ENCODE data around the gene SORBS1. TPM values are rescaled to one million over a fixed set of nuclear protein-coding genes. Genes with fewer than 3 reads are reported as not detected.
A peak's percentile ranks its signal among the peaks of the same experiment; 100 is the strongest.

SORBS1 gene
- polyA plus RNA-seq, 4 donors: 30.8 to 46.7 (median 31.8) TPM

DNA sequence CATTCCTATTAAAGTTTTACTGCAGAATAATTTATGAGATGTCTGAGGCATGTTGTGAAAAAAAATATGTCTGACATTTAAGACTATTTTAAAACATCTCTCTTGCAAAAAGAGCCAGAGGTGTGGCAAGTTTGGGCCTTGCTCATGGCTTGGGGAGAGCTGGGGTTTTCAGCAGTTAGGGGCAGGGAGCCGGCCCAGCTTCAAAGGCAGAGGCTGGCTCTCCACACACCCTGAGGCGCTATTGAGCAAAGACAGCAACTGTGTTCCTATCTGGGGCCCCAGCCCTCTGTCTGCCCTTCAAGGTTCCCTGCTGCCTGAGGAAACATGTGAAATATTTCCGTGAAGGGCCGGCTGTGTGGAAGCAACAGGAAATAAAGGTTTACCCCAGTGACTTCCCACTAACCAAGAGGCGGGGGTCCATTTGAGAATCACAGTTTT lies 94.0 kb downstream of the SORBS1 start:
- DNase-seq (ENCODE audit: low read depth in 4 of 4, low spot score in 3 of 4): no peak

DNA sequence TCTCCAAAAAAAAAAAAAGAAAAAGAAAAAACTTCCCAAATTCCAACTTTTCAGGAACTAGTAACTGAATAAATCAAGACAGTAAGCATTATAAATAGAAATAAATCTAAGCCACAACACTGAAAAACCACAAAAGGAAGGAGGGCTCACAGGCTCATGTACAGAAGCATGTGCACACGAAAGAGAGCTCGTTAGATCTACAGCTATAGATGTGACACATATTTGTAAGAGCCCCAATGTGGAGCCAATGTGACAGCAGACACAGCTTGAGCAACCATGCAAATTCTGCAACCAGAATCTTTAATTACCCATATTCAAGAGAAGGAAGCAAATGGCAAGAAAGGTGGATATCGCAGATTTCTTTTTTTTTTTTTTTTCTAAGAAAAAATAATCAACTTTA lies 94.7 kb downstream of the SORBS1 start:
- no peak for DNase-seq (ENCODE audit: low read depth in 4 of 4, low spot score in 3 of 4)

DNA sequence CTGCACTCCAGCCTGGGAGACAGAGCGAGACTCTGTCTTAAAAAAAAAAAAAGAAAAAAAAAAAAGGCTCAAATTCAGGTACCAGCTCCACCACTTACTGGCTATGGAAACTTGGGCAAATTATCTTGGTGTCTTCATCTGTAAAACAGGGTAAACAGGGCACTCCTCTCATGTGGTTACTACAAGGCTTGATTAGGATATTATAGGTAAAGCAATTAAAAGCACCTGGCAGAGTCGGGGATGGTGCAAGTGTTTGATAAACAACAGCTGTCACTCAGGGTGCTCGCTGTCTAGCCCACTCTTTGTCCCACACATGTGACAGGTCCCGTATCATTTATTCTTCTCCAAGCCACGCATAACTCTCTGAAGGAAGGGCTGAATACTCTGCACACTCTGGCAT lies 96.9 kb downstream of the SORBS1 start:
- no peak for DNase-seq (ENCODE audit: low read depth in 4 of 4, low spot score in 3 of 4)

DNA sequence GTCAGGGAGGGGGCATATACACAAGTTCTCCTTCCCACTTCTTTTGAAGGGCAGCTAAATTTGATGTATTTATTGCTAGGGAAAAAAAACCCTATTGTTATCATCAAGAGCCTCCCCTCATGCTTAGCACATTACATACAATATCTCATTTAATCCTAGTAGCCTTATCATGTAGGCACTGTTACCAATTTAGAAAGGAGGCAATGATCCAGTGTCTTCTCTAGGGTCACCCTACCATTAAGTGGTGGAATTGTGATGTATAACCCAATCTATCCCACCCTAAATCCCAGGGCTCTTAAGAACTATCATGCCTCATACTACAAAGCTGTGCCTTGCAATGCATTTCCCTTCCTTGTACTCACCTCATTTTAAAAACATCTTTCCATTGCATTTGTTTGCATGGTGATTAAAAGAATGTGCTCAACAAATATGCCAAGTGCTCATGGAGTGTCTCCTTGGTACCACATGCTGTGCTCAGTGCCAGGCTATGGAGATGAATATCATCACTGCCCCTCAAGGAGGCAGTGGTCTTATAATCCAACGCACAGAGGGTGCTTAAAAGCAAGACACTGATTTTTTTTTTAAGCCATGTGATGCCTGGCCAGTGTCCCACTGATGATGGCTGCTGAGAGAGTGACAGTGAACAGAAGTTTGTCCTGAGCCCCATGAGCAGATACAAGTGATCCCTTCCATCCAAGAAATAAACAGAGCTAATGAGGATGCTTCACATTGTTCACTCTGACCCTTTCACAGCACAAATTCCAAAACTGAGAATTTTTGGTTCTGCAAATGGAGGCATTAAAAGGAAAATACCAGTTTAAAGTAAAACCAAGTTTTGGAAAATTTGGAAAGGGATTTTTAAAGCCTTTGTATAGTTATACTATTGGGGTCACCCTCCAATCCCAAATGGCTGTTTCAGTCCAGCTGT lies 98.2 kb downstream of the SORBS1 start:
- DNase-seq (ENCODE audit: low read depth in 4 of 4, low spot score in 3 of 4): no peak

DNA sequence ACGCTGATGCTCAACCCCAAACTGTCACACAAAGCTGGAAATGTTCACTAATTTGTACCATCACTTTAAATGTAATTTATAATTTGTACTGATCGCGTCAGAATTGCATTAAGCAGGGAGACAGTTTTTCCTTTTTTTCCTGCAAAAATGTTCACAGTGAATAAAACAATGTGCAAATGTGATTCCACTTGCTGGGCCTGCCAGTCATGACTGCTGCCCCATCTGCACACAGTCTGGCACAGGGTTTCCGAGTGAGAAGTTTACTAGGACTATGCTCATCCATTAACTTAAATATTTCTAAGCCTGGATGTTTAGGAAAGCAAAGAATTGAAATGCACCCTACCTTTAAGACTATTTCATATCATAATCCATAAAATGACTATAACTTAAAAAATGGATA lies 99.6 kb downstream of the SORBS1 start:
- no peak for DNase-seq (ENCODE audit: low read depth in 4 of 4, low spot score in 3 of 4)

DNA sequence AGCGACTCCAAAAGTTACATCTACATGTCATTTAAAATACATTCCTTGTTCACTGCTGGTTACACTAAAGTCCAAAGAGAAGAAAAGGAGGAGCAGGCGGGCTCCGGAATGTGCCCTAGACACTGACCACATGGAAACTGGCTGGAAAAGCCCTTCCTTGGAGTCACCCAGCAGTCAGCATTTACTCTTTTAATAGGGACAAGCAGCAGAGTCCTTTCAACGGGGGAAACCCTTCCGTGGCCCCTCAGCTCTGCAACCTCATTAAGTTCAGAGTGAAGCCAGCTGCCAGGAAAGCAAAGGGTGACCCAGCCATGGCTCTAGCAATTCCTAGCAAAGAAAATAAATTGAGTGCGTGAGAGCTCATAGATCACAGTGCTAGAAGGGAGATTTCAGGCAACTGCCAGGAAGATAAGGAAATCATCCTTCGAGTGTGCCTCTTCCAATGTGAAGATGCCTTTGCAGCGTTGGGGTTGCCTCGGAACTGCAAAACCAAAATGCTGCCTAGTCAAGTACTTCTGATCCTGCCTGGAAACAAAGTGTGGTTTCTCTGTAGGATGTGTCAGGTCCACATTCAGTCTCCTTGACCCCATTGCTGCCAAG lies 101.6 kb downstream of the SORBS1 start:
- peak; percentile 74 to 81 (median 78) for DNase-seq (ENCODE audit: low read depth in 4 of 4, low spot score in 3 of 4)

DNA sequence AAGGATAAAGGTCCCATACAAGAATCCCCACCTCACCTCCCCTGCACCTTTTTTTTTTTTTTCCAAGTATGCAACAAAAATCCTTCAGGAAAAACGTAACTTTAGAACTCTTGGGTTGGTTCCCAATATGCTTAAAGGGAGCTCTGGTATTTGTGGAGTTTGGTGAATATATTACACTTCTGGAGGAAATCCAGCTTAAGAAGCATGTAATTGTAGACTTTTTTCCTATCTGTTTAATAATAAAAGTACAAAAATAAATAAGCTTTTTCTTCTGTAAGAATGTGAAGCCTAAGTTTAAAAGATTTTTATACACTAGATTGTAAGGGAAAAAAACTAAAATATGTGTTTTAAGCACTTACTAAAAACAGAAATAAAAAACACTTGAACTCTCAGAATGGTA lies 102.3 kb downstream of the SORBS1 start:
- no peak for DNase-seq (ENCODE audit: low read depth in 4 of 4, low spot score in 3 of 4)

DNA sequence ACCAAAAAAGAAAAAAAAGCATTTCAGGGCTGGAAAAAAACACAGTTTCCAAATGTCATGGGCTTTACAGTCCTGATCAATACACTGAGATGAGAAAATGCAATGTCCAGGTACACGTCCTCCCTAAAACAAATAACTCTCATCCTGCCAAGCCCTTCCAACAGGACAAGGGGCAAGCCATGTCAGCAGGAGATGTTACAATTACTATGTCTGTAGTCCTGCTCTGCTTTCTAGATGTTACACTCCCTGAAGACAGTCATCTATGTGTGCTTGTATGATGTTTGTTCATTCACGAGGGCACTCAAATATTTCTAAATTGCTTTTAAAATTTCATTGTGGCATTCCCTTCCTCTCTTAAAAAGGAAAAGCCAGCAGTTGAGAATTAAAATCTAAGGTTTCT lies 103.2 kb downstream of the SORBS1 start:
- DNase-seq (ENCODE audit: low read depth in 4 of 4, low spot score in 3 of 4): no peak

DNA sequence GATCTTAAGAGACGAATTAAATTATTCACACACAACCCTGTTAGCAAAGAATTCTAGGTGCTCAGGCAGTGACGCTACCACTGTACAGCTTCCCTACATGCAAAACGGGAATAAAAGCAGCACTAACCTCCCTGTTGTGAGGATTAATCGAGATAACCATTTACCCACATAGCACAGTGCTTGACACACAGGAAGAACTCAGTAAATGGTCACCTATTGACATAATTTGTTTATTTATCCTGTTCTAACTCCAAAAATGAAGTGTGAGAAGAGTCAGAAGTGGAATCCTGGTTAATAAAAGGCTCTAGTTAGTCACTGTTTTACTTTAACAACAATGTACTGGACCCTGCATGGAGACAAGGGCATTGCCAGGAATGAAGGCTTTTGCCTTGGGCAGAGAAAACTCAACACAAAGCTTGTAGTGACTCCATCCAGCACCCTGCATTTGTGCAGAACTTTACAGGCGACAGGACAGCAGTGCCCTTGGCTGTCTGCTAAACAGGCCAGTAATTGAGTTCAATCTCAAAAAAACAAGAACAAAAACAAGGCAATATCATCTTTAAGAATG lies 103.8 kb downstream of the SORBS1 start:
- no peak for DNase-seq (ENCODE audit: low read depth in 4 of 4, low spot score in 3 of 4)

DNA sequence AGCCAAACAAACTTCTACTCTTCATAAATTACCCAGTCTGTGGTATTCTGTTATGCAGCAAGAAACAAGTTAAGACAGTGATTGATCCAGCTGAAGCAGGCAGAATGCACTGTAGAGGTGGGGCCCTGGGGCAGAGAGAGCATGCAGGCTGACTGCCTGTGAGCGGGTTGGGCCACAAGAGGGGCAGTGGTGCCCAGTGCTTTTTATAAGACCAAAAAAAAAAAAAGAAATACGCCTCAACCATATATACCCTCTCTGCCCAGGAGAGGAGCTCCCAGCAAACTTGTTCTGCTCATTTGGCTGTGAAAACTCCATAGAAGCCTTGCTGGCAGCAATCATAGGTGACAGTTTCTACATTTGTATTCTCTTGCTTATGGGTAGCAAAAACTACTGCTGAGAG lies 104.7 kb downstream of the SORBS1 start:
- DNase-seq (ENCODE audit: low read depth in 4 of 4, low spot score in 3 of 4): no peak

DNA sequence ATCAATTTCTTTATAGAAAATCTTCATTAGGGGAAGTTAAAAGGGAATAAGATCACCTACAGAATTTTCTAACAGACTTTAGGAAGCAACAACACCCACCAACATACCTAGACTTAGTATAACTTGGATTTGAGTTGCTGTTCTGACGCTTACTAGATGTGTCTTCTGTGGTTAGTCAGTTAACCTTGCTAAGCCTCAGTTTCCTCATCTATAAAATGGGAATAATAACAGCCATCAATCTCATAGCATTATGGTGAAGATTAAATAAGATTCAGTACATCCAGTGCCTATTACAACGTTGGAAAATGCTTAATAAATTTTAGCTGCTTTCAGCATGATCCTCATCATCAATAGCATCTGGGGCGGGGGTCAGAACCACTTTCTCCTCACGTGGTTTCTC lies 106.2 kb downstream of the SORBS1 start:
- no peak for DNase-seq (ENCODE audit: low read depth in 4 of 4, low spot score in 3 of 4)

DNA sequence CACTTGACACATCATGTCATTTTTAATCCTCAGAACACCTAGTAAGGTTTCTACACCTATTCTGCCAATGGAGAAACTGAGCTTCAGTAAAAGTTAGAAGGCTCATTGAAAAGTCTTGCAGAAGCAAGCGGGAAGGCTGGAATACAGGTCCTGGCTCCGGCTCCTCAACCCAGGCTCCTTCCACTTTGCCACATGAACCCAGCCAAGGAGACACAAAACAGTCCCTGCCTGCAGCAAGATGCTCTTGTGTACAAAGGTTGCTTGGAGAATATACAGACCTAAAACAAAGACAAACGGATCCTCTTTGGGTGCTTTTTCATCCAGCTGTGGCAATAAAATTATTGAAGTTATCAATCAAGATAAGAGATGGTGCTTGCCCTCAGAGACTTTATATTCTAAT lies 106.8 kb downstream of the SORBS1 start:
- no peak for DNase-seq (ENCODE audit: low read depth in 4 of 4, low spot score in 3 of 4)

DNA sequence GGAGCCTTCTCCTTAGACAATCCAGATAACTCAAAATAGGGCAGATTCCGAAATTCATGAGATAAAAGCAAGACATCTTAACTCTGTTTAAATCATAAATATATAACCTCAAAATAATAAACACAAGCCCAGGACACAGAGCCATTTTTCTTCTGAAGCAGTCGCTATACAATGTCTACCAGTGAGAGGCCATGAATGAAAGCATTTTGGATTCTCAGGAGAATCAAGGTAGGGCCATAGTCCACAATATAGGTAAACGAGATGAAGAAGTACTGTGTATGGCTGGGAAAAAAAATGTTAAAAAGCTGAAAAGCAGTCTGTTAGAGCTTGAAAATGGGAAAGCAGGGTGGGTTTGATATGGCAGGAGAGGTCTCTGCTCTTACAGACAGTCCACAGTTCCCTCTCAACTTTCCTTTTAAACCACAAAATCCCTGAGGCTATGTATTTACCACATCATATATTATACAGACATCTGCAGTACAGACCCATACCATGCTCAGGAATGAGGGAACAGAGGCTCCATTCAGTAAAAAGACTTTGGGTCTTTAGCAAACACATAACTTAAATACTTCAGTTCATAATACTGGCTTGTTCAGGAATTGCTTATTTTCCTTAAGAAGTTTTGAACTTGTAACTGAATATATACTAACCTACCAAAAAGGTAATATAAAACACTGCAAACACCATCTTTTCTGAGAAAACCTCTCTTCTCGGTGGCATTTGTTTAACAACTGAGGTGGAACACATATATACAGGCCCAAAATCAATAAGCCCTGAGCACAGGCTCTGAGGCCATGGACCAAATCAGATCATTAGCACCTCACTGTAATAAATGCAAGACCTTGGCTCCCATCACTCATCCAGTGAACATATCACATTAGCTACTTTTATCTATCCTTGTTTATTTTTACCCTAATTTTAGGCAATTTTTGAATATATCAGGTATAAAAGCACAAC lies 109.3 kb downstream of the SORBS1 start:
- DNase-seq (ENCODE audit: low read depth in 4 of 4, low spot score in 3 of 4): no peak

DNA sequence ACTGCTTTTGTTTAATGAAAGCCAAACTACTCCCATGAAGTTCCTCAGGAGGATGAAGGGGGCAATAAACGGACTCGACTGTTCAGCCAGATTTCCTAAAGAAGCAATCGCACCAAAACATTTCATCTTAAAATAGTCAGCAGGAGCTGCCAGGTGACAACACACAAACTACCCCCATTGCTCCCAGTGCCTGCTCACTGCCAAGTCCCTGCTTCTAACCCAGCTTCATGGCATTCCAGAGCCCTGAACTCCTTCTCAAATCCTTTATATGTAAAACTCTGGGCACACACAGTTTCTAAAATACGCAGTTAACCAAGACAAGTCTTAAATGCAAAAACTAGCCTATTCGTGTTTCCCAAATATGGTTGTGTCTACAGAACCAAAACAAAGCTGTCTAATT lies 110.0 kb downstream of the SORBS1 start:
- DNase-seq (ENCODE audit: low read depth in 4 of 4, low spot score in 3 of 4): no peak

DNA sequence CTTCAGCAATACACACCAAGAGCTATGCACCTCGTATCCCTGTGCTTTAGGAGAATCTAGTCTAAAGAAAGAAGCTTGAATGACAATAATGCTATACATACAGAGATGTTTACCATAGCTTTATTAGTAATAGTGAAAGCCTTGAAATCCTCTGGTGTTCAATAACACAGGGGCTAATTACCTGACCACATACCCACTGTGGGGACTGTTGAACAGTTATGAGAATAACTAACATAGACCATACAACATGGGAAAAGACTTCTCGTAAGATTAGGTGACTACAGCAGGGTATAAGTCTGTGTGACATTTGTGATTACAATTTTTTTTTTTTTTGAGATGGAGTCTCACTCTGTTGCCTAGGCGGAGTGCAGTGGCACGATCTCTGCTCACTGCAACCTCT lies 111.0 kb downstream of the SORBS1 start:
- no peak for DNase-seq (ENCODE audit: low read depth in 4 of 4, low spot score in 3 of 4)

DNA sequence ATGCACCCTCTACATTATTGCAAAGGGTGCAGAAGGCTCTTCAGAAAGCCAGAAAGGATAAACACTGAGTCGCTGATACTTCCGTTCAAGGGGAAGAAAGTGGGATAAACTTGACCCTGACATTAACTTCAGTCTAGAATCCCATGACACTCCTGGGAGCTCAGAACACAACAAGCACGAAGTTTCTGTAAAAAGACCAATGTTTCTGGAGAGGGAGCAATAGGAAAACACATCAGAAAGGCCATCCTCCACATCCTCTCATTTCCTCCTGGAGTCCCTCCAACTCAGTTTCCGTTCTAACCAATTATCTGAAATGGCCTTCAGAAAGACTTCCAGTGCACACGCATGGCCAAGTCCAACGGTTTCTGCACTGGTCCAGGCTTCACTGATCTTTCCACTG lies 113.5 kb downstream of the SORBS1 start:
- DNase-seq (ENCODE audit: low read depth in 4 of 4, low spot score in 3 of 4): peak in 2 of 4 donors; percentile 62 to 66

DNA sequence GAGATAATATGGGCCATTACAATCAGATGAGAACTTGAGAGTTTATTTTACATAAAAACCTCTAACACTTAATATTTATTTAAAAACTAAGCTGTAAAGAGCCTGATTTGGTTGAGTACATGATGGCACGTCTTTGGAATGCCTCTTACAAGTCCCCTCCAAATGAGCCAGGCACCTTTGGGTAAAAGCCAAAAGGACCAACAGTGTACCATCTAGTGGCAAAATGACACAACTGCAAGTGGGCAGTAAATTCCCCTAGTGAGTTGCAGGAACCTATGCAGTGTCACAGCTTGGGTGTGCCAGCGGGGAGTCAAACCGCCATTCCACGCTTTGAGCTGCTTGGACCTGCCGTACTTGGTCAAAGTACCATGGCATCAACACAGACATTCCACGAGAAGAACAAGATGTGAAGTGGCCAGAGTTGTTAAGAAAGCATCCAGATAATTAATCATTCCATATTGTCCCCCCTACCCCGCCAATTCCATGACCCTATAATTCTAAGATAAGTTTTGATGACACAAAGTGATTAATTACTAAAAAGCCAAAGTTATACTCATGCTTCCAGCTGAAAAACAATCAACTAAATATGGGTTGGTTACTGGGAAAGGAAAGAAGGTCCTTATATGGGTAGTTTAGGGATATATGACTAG lies 115.2 kb downstream of the SORBS1 start:
- DNase-seq (ENCODE audit: low read depth in 4 of 4, low spot score in 3 of 4): no peak

DNA sequence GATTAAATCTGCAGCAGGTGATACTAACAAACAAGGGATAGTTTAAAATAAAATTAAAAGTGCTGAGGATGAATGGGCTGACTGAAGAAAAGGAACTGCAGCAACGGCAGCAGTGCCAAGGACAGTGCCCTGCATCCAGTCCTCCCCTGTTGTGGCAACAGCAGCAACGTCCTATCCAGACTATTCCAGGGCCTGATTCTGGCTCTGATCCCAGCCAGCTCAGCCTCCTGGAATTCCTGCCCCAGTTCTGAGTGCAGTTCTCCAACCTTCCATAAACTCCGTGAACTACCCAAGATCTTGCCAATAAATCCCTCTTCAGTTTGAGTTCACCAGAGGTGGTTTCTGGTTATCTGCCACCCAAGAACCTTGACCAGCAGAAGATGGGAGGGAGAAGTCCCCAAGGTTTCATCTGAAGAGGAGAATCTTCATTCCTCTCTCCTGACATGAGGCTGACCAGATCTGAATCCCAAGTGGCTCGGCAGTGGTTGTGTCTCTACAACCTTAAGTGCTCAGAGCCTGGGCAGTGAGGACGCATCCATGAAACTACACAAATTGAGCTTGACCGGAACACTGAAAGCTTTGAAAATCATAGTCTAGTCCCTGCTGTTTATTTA lies 115.8 kb downstream of the SORBS1 start:
- DNase-seq (ENCODE audit: low read depth in 4 of 4, low spot score in 3 of 4): no peak

DNA sequence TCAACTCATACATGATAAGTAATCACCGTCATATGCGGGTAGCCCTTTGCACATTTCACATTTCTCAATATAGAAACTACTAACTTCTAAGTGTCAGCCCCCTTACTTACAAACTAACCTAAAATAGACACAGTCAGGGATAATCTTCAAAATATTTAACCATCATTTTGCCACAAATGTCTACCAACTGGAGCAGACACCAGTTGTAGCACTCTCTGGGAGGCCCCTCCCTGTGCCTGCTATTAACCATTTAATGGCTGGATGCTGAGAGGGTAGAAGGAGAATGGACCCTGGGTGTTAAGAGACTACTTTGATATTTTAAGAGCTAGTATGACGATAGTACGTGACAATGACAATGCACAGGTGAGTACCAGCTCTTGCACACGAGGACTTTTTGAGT lies 116.4 kb downstream of the SORBS1 start:
- DNase-seq (ENCODE audit: low read depth in 4 of 4, low spot score in 3 of 4): no peak

DNA sequence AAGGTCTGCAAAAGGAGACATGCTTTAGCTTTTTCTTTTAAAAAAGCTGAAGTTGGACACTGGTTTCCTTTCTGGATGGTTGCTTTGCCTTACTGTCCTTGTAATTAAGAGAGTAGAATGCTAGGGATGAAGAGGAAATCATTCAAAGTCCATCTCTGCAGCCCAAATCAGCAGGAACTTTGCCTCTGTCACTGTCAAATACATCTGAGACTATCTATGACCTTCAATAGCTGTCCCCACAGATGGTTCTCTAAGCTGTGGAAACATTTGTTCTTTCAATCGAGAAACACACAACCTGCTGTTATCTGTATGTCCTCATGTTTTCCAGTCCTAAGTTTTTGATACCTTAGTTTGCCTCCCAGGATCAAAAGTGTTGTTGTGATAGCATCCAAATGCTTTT lies 117.5 kb downstream of the SORBS1 start:
- no peak for DNase-seq (ENCODE audit: low read depth in 4 of 4, low spot score in 3 of 4)

Data from left renal pelvis (tissue), 4 donors.